Brain microvascular endothelial cell (primary cell): Measurements from ENCODE around the gene VPS26C.
A peak's percentile ranks its signal among the peaks of the same experiment; 100 is the strongest.
"Not testable (repeated sequence)": the region's sequence is repeated elsewhere in the genome, so short reads cannot be mapped to it uniquely, and the experiment has no call there.

Experiments used
- DNase-seq: peaks from one replicate; pipeline ENCODE4 v3.0.0-alpha.2; 2020
- H3K27ac ChIP-seq: fragments of 250-450 bp; sonication (Bioruptor Pico); 2 replicates; pipeline ENCODE4 v1.5.1; 2020; ENCODE audit warnings: mild to moderate bottlenecking, moderate library complexity
- H3K27me3 ChIP-seq: fragments of 250-450 bp; sonication (Bioruptor Pico); replicated peaks from 2 replicates; pipeline ENCODE4 v1.5.1; 2020; ENCODE audit warnings: mild to moderate bottlenecking
- H3K36me3 ChIP-seq: fragments of 250-450 bp; sonication (Bioruptor Pico); replicated peaks from 2 replicates; pipeline ENCODE4 v1.5.1; 2020; ENCODE audit warnings: mild to moderate bottlenecking
- H3K4me3 ChIP-seq: 2 replicates; pipeline ENCODE4 v1.5.1; 2011; ENCODE audit warnings: low read depth, mild to moderate bottlenecking, control low read depth, low read length, moderate library complexity
- CTCF ChIP-seq: IDR thresholded peaks from 2 replicates; pipeline ENCODE4 v1.5.1; 2011; ENCODE audit warnings: low read depth, mild to moderate bottlenecking, moderate library complexity, low read length, control low read depth, inconsistent platforms; ENCODE audit errors: missing control alignments
- in situ Hi-C: cut with HindIII; loops from 2 replicates; pipeline ENCODE4 v1.10.0; 2017; ENCODE audit warnings: low sequenced_read_pairs, low pct_ligation_motif_present

Gene VPS26C

GRCh38 chr21:37267269-37268185 lies at the start of gene VPS26C:
Gene VPS26C, minus strand, starts transcription at chr21:37267334. Its CDS starts 40 bp downstream, at chr21:37267294.
- TF ChIP-seq CTCF: no peak
- in situ Hi-C loops: no loop called here
- H3K36me3 ChIP-seq: no peaks in the 10 kb centered on the region
- H3K4me3 ChIP-seq: peak within 1 kb of the TSS; percentile 81
- peak; percentile 98 for DNase-seq
- H3K27ac ChIP-seq: peak within 1 kb of the TSS; percentile 98
- H3K27me3 ChIP-seq: no peaks in the 10 kb centered on the region

GRCh38 chr21:37316072-37316471 lies 48.9 kb upstream of the VPS26C start:
- H3K27ac ChIP-seq, H3K27me3 ChIP-seq, DNase-seq, H3K4me3 ChIP-seq, H3K36me3 ChIP-seq, in situ Hi-C loops: not testable (repeated sequence)

GRCh38 chr21:37300114-37300751 lies 33.1 kb upstream of the VPS26C start:
- in situ Hi-C loops: no loop called here
- Histone ChIP-seq H3K4me3 (no peak overlapping the region), H3K27me3 (no peaks in the 10 kb centered on the region), H3K36me3 (no peaks in the 10 kb centered on the region), H3K27ac (no peak overlapping the region)
- TF ChIP-seq CTCF: no peak
- no peak for DNase-seq

- Histone ChIP-seq H3K36me3 (no peaks in the 10 kb centered on the region), H3K27ac (no peak overlapping the region), H3K4me3 (no peak overlapping the region), H3K27me3 (no peaks in the 10 kb centered on the region)
- in situ Hi-C loops: no loop called here
- no peak for TF ChIP-seq CTCF
- no peak for DNase-seq
These were observed 30.2 kb upstream of the VPS26C start for GRCh38 chr21:37297364-37297763.

- TF ChIP-seq CTCF: no peak
- in situ Hi-C loops: no loop called here
- H3K27ac ChIP-seq: no peak overlapping the region
- no peak overlapping the region for H3K4me3 ChIP-seq
- DNase-seq: no peak
- H3K36me3 ChIP-seq: no peaks in the 10 kb centered on the region
- H3K27me3 ChIP-seq: no peaks in the 10 kb centered on the region
These were observed 27.5 kb upstream of the VPS26C start for GRCh38 chr21:37294679-37295078.

- Histone ChIP-seq H3K4me3 (no peak overlapping the region), H3K27me3 (no peaks in the 10 kb centered on the region), H3K36me3 (no peaks in the 10 kb centered on the region), H3K27ac (no peak overlapping the region)
- TF ChIP-seq CTCF: no peak
- DNase-seq: peak; percentile 7
- in situ Hi-C loops: no loop called here
These were observed 25.8 kb upstream of the VPS26C start for GRCh38 chr21:37292941-37293340.
